T-helper 2 cell treated with Interferon-gamma antibody and Interleukin-4, amounts not matched to agents 100 ng/mL and 5 ng/mL, for 36 hours (primary cell): ENCODE data around the gene SEPTIN12. TPM values are rescaled to one million over a fixed set of nuclear protein-coding genes. Genes with fewer than 3 reads are reported as not detected.

ENCODE experiments used
- intact Hi-C: fragments of 100-400 bp; cut with micrococcal nuclease; formaldehyde crosslinking; loops from one replicate; pipeline ENCODE4 v1.15.1; 2023
- total RNA-seq: library from RNA; stranded (reverse); gene quantifications from 2 replicates; pipeline ENCODE4 v1.2.3, GENCODE V29; 2022

SEPTIN12 gene
- total RNA-seq, 1 donor from 2014 or later, result not detected

DNA sequence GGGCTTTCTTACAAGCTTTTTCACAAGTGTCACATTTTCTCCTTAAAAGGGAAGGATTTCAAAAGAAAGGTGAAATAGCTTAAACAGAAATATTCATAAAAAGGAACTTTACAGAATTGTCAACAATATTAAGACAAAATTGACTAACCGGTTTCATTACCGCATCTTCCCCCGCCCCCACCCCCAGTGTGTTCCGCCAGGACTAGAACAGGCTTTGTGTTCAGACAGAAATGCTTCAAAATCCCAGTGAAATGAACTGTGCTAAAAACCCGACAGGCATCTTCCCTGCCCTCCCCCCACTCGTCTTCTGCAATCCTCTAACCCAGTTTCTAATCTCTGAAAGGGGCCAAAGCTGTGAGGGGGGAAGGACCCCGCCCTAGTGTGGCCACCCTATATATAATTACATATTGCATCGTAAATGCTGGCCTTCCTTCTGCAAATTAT is 15.3 kb upstream of the SEPTIN12 start:
- intact Hi-C loops, result loop anchor here (1.0 kb wide), 1 partner anchor 110 kb away; the partner anchor contains the start of gene NUDT16L1

GRCh38 chr16:4802659-4803287 is 14.6 kb upstream of the SEPTIN12 start:
- intact Hi-C loops, result loop anchor here (1.0 kb wide), 6 partner anchors 35 to 186 kb away; partner anchors contain the start of genes ANKS3, DNAAF8, GLYR1 and NUDT16L1

DNA sequence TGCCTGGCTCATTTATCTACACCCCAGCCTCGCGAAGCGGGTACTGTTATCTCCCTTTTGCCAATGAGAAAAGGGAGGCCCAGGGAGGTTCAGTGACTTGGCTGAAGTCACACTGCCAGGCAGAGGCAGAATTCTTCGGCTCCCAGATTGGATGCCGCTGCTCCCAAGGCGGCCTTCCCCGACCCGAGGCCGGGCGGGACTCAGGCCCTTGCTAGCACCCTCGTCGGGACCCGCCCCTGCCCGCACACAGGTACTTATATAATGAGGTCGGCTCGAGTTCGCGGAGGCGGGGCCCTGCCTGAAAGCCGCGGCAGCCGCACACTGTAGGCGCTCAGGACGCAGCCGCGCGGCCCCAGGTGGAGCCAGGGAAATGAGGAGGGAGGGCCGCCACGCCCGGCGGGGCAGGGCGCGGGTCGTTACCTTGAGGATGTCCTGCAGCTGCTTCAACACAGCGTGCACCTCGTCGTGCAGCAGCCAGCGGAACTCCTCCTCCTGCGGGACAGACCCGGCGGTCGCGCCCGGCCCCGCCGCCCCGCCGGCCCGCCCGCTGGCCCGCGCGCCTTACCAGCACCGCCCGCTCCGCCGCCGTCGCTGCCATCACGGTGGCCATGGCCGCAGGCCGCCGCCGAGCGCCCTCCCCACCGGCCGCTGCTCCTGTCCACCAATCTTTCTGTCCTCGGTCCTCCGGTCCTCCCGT is 14.0 kb upstream of the SEPTIN12 start, which contains the start of gene ROGDI:
TSS of gene ROGDI (minus strand) at position 672 of the 697 bp plus-strand sequence. CDS start at position 610, 62 bp downstream.
- intact Hi-C loops, result loop anchor here (1.0 kb wide), 5 partner anchors 35 to 186 kb away; partner anchors contain the start of genes ANKS3, DNAAF8, GLYR1 and SEC14L5

GRCh38 chr16:4801051-4801961 is 13.2 kb upstream of the SEPTIN12 start:
- intact Hi-C loops, result no loop called here

- intact Hi-C loops, result no loop called here
These were observed 12.3 kb upstream of the SEPTIN12 start for GRCh38 chr16:4800290-4801041.

DNA sequence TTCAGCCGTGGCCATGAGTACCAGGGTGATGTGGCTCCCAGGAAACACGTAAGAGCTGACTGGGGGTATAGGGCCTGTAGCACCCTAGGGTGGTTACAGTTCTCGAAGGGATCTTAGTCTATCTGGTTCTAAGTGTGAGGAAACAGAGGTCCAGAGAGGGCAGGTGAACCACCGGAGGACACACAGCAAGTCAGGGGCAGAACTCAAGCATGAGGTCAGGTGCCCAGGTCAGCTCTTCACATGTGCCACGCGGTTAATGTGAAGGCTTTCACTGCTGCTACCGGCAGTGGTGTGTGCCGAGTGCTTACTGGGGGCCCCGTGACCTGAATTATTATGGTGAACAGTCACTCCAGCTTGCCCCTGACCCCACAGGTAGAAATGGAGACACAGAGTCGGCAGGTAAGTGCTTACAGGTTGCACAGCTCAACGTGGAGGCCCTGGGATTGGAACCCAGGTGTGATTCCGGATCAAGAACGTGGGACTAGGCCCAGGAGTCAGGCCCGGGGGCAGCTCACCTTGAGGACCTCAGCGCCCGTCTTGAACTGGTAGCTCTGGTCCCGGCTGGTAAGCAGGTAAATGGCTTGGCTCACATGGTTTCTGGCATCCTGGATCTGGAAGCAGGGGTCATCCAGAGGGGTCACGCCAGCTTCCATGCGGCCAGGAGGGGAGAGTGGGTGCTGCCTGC is 11.2 kb upstream of the SEPTIN12 start:
- intact Hi-C loops, result no loop called here

DNA sequence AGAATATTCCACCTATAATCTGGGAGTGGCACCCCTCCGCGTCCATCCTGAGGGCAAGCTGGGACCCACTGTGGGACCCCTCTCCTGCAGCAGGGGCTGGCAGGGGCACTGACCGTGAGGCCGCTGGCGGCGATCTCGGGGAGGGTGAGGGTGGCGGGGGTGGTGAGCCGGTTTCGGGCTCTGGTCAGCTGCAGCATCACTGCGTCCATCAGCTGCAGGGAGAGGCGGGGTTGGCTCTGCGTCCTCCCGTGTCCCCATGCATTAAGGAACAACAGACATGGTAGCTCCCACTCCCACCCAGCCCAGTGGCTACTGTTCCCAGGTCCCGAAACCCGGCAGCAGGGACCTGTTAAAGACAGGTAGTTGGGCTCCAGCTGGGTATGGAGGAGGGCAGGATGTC is 10.3 kb upstream of the SEPTIN12 start:
- intact Hi-C loops, result no loop called here

- intact Hi-C loops, result no loop called here
These were observed 9.7 kb upstream of the SEPTIN12 start for GRCh38 chr16:4797805-4798252.

GRCh38 chr16:4796982-4797804 is 9.0 kb upstream of the SEPTIN12 start:
- intact Hi-C loops, result no loop called here

DNA sequence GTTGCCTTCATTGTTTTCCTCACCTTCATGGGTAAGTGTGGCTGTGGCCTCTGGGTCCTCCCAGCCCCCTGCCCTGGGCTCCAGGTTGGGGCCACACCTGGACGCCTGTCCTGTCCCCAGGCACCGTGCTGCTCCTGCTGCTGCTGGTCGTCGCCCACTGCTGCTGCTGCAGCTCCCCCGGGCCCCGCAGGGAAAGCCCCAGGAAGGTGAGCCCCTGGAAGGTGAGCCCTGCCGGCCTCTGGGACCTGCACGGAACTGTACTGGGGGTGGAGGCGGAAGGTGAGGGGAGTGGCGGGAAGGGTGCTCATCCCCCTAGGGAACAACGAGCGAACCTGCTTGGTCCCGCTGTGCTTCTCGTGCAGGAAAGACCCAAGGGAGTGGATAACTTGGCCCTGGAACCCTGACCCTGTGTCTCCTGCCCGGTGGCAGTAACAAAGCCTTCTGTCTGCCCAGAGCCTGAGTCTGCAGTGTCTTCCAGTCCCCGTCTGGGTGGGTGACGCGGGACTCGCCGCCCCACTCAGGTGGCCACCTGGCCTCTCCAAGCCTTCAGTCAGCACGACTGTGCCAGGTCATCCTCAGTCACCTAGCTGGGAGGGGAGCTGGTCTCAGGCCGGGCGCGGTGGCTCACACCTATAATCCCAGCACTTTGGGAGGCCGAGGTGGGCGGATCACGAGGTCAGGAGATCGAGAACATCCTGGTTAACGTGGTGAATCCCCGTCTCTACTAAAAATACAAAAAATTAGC is 7.9 kb upstream of the SEPTIN12 start:
- intact Hi-C loops, result no loop called here

- intact Hi-C loops, result no loop called here
These were observed 7.2 kb upstream of the SEPTIN12 start, which contains the start of gene SMIM22 for GRCh38 chr16:4795181-4795827. Gene SMIM22, plus strand, starts transcription at chr16:4795369. Its CDS starts 366 bp downstream, at chr16:4795735.

- intact Hi-C loops, result no loop called here
These were observed 4.9 kb upstream of the SEPTIN12 start for GRCh38 chr16:4792951-4793513.

- intact Hi-C loops, result no loop called here
These were observed 2.7 kb upstream of the SEPTIN12 start for GRCh38 chr16:4790871-4791270.

GRCh38 chr16:4790261-4790660 is 2.1 kb upstream of the SEPTIN12 start:
- intact Hi-C loops, result no loop called here

DNA sequence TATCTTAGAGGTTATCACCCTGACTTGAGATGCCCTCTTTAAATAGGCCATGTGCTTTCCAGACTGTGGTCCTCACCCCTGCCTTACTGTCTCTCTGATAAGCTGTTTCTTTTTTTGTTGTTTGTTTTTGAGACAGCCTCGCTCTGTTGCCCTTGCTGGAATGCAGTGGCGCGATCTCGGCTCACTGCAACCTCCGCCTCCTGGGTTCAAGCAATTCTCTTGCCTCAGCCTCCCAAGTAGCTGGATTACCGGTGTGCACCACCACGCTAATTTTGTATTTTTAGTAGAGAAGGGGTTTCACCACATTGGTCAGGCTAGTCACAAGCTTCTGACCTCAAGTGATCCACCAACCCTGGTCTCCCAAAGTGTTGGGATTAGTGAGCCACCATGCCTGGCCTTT is 765 bp upstream of the SEPTIN12 start:
- intact Hi-C loops, result no loop called here

- intact Hi-C loops, result no loop called here
These were observed 344 bp upstream of the SEPTIN12 start for GRCh38 chr16:4788489-4788889.

GRCh38 chr16:4787068-4787467 is 1.1 kb downstream of the SEPTIN12 start:
- intact Hi-C loops, result no loop called here
